ENCODE results near the gene ZRANB3.
"Not testable (repeated sequence)": the region's sequence is repeated elsewhere in the genome, so short reads cannot be mapped to it uniquely, and the experiment has no call there.

The ZRANB3 gene

DNA sequence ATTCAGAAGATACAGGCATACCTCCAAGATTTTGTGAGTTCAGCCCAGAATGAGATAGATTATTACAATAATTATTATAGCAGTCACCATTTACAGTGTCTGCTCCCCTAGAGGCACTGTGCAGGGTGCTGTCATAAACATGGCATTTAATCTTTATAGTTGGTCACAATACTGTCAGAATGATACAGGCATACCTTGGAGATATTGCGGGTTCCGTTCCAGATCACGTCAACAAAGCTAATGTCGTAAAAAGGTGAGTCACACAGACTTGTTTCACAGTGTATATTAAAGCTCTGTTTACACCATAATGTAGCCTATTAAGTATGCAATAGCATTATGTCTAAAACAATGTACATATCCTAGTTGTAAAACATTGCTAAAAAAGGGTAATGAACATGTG lies 45.6 kb downstream of the ZRANB3 start:
- DNase-seq (ENCODE audit: low read depth in 2 of 2): no peak

- DNase-seq (ENCODE audit: low read depth in 2 of 2): no peak
These were observed 55.9 kb downstream of the ZRANB3 start for GRCh38 chr2:135475128-135475527.

GRCh38 chr2:135473567-135473966 lies 57.5 kb downstream of the ZRANB3 start:
- DNase-seq (ENCODE audit: low read depth in 2 of 2): no peak

DNA sequence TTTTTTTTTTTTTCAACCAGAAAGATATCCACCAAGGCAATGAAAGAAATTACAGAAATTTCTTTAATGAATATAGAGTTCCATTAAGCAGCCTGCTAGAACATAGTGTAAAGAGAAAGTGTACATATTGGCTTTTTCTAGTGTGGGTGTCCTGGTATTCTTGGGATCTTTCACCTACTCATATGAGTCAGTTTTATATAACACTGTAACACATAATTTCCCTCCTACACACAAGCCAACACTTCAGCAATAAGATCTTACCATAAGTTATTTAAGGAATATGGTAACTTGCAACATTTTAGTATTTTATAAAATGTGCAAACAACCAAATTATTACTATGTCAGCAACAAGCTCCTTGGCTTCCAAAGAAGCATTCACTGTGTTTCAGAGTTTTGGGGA lies 59.9 kb downstream of the ZRANB3 start:
- DNase-seq (ENCODE audit: low read depth in 2 of 2): no peak

DNA sequence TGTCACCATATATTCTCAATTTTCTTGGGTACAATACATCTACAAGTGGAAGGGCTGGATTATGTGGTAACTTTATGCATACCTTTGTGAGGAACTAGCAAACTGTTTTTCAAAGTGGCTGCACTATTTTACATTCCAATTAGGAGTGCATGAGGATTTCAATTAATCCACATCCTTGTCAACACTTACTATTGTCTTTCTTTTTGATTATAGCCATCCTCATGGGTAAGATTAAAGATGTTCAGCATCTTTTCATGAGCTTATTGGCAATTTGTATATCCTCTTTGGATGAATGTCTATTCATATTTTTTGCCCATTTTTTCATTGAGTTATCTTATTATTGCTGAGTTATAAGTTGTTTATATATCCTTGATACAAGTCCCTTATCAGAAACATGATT lies 73.7 kb downstream of the ZRANB3 start:
- DNase-seq (ENCODE audit: low read depth in 2 of 2): no peak

DNA sequence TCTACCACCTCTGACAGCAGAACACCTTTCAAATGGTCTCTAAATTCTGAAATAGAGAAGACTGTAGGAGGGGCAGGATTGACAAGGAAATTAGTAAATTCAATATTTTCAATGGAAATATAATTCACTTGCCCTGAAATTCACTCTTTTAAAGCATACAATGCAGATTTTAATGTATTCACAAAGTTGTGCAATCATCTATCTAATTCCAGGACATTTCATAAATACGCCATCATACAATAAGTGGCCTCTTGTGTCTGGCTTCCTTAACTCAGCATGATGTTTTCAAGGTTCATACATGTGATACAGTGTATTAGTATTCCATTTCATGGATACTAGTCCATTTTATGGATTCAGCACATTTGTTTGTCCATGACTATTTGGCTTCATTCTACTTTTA lies 74.2 kb downstream of the ZRANB3 start:
- no peak for DNase-seq (ENCODE audit: low read depth in 2 of 2)

DNA sequence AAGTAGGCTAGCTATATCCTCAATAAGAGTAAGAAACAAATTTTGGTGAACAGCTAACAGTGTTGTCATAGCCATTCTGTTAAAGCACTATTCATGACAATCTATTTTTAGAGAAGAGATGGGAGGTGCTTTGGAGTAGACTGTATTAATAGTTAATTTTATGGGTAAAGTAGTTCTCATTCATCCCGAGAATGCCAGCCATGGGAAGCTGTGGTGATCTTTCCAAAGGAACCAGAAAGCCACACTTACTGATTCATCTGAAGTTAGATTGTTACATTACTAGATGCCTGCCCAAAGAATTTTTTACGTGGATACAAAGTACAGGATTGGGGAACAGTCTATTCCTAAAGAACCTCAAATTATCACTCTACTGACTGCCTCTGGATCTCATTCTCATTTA lies 74.6 kb downstream of the ZRANB3 start:
- DNase-seq (ENCODE audit: low read depth in 2 of 2): no peak

GRCh38 chr2:135454608-135455007 lies 76.4 kb downstream of the ZRANB3 start:
- no peak for DNase-seq (ENCODE audit: low read depth in 2 of 2)

DNA sequence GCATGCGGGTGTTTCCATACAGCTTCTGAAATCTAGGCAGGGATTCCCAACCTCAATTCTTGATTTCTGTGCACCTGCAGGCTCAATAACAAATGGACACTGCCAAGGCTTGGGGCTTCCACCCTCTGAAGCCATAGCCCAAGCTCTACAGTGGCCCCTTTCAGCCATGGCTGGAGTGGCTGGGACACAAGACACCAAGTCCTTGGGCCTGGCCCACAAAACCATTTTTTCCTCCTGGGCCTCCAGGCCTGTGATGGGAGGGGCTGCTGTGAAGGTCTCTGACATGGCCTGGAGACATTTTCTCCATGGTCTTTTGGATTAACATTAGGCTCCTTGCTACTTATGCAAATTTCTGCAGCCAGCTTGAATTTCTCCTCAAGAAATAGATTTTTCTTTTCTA lies 78.0 kb downstream of the ZRANB3 start:
- DNase-seq (ENCODE audit: low read depth in 2 of 2): not testable (repeated sequence)

DNA sequence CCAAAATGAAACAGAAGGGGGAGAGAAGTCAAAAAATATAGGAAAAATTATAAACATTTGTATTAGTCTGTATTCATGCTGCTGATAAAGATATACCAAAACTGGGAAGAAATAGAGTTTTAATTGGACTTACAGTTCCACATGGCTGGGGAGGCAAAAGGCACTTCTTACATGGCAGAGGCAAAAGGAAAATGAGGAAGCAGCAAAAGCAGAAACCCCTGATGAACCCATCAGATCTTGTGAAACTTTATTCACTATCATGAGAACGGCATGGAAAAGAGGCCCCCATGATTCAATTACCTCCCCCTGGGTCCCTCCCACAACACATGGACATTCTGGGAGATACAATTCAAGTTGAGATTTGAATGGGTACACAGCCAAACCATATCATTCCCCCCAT lies 79.1 kb downstream of the ZRANB3 start:
- DNase-seq (ENCODE audit: low read depth in 2 of 2): no peak

GRCh38 chr2:135443013-135443412 lies 88.0 kb downstream of the ZRANB3 start:
- not testable (repeated sequence) for DNase-seq (ENCODE audit: low read depth in 2 of 2)

GRCh38 chr2:135435155-135435554 lies 95.9 kb downstream of the ZRANB3 start:
- not testable (repeated sequence) for DNase-seq (ENCODE audit: low read depth in 2 of 2)

DNA sequence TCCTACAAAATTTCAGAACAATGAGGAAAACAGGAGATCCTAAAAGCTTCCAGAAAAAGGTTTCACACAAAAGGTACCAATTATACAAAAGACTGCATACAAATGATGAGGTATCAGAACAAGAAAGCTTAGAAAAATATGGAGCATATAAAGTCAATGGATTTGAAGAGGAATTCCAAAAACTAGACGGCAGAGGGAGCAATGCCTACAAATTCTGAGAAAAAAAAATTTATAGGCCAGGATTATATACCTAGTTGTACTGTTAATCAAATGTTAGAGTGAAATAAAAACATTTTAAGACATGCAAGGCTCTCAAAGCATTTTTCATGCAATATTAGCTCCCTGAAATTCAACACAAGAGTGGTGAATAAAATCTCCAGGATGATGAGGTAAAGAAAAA lies 106.2 kb downstream of the ZRANB3 start:
- DNase-seq (ENCODE audit: low read depth in 2 of 2): no peak

DNA sequence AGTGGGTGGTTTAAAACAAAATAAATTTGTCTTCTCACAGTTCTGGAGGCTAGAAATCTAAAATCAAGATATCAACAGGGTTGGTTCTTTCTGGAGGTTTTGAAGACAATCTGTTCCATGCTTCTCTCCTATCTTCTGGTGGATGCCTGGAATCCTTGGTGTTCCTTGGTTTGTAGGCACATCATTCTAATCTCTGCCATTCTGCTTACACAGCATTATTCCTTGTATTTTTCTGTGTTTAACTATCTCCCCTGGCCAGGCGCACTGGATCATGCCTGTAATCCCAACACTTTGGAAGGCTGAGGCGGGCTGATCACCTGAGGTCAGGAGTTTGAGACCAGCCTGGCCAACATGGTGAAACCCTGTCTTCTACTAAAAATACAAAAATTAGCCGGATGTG lies 108.1 kb downstream of the ZRANB3 start:
- no peak for DNase-seq (ENCODE audit: low read depth in 2 of 2)

- no peak for DNase-seq (ENCODE audit: low read depth in 2 of 2)
These were observed 119.4 kb downstream of the ZRANB3 start for GRCh38 chr2:135411646-135412045.

DNA sequence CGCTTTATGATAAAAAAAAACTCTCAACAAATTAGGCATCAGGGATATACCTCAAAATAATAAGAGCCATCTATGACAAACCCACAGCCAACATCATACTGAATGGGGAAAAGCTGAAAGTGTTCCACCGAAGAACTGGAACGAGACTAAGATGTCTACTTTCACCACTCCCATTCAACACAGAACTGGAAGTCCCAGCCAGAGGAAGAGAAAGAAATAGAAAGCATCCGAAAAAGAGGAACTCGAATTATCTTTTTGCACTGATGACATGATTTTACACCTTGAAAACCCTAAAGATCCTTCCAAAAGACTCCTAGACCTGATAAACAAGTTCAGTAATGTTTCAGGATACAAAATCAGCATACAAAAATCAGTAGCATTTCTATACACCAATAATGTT lies 121.6 kb downstream of the ZRANB3 start:
- DNase-seq (ENCODE audit: low read depth in 2 of 2): no peak

DNA sequence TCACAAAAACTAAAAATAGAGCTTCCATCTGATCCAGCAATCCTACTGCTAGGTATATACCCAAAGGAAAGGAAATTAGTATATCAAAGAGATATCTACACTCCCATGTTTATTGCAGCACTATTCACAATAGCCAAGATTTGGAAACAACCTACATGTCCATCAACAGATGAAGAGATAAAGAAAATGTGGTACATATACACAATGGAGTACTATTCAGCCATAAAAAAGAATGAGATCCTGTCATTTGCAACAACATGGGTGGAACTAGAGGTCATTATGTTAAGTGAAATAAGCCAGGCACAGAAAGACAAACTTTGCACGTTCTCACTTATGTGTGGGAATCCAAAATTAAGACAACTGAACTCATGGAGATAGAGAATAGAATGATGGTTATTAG lies 134.8 kb downstream of the ZRANB3 start:
- not testable (repeated sequence) for DNase-seq (ENCODE audit: low read depth in 2 of 2)

DNA sequence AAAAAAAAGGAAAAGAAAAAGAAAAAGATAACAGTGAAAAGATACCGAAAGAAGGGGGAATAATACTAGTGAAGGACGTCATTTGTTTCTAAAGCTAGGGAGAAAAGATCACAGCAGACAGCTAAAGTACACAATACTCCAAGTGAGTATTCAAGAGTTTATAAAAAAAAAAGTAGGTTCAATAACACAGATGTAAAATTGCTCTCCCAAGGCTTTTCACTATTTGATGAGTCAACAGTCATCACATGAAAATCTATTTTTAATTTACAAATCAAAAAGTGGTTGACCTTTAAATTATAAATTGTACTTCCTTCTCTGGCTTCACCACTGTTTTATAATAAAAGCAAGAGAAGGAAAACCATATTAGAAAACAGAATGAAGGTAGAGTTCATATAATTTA lies 144.0 kb downstream of the ZRANB3 start:
- no peak for DNase-seq (ENCODE audit: low read depth in 2 of 2)

DNA sequence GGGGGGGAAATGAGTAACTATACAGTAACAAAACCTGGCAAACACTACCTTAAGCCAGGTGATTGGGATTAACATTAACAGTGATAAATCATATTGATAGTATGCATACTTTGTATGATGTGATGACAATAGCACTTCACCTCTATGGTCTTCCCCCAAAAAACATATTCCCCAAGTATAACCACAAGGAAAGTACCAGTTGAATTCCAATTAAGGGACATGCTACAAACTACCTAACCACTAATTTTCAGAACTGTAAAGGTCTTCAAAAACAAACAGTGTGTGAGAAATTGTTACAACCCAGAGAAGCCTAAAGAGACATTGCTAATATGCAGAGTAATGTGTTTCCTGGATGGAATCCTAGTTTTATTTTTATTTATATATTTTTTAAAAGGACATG lies 152.4 kb downstream of the ZRANB3 start:
- no peak for DNase-seq (ENCODE audit: low read depth in 2 of 2)

- no peak for DNase-seq (ENCODE audit: low read depth in 2 of 2)
These were observed 157.3 kb downstream of the ZRANB3 start for GRCh38 chr2:135373702-135374101.

DNA sequence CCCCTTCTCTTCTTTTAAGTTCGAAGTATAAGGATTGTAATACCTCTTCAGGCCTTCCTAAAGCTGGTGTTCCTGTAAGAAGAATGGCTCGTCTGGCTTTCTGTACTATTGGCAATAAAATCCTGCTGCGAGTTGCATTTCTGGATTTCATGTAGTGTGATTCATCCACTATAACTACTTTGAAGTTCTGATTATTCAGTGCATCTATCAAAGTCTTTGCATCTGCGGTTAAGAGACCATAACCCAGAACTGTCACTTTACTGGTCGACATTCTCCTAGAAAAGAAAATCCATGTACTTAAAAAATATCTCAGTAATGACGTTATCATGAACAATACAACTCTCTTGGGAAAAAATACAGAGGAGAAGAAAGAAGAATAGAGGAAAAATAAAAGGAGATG lies 181.1 kb downstream of the ZRANB3 start:
- DNase-seq (ENCODE audit: low read depth in 2 of 2): no peak

DNA sequence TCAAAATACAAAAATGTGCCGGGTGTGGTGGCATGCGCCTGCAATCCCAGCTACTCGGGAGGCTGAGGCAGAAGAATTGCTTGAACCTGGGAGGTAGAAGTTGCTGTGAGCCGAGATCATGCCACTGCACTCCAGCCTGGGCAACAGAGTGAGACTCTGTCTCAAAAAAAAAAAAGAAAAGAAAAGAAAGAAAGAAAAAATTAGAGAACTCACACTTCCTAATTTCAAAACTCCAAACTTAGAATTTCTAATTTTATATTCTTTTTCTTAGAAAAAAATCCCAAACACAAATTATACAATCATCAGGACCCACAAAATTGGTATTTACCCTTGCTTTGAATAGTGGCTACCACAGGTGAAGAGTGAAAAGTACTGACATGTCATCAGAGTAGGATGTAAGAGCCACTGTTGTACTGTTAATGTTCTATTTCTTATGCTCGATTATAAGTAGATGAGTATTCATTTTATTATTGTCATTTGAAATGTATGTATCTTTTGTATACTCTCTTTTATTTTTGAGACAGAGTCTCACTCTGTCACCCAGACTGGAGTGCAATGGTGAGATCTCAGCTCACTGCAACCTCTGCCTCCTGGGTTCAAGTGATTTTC lies 182.8 kb downstream of the ZRANB3 start:
- not testable (repeated sequence) for DNase-seq (ENCODE audit: low read depth in 2 of 2)

- DNase-seq (ENCODE audit: low read depth in 2 of 2): no peak
These were observed 193.9 kb downstream of the ZRANB3 start for GRCh38 chr2:135337071-135337470.

GRCh38 chr2:135335256-135335655 lies 195.8 kb downstream of the ZRANB3 start:
- DNase-seq (ENCODE audit: low read depth in 2 of 2): no peak
